Stimulated activated CD4-positive, alpha-beta T cell treated with anti-CD3 and anti-CD28 coated beads, Interleukin-12 subunit alpha, Interleukin-12 subunit beta, amount 100 ng/mL, for 24 hours (primary cell): Measurements from ENCODE around the gene CEP63.
"Not testable (repeated sequence)": the region's sequence is repeated elsewhere in the genome, so short reads cannot be mapped to it uniquely, and the experiment has no call there.

ENCODE experiments used
- DNase-seq, 2 experiments: peaks; one replicate each; pipeline ENCODE4 v3.0.0-alpha.2; 2020; ENCODE audit warnings: low read depth in 2 of 2

The CEP63 gene

GRCh38 chr3:134576426-134576825 lies 90.6 kb downstream of the CEP63 start:
- no peak for DNase-seq

GRCh38 chr3:134576831-134577230 lies 91.0 kb downstream of the CEP63 start:
- no peak for DNase-seq

- no peak for DNase-seq
These were observed 93.3 kb downstream of the CEP63 start for GRCh38 chr3:134579141-134579665.

GRCh38 chr3:134590766-134591165 lies 104.9 kb downstream of the CEP63 start:
- no peak for DNase-seq

- DNase-seq, result no peak
These were observed 106.9 kb downstream of the CEP63 start for GRCh38 chr3:134592806-134593205.

- no peak for DNase-seq
These were observed 108.5 kb downstream of the CEP63 start for GRCh38 chr3:134594331-134594741.

- not testable (repeated sequence) for DNase-seq
These were observed 109.1 kb downstream of the CEP63 start for GRCh38 chr3:134594986-134595385.

- no peak for DNase-seq
These were observed 111.6 kb downstream of the CEP63 start for GRCh38 chr3:134597390-134597970.

GRCh38 chr3:134598763-134599545 lies 113.1 kb downstream of the CEP63 start:
- no peak for DNase-seq

GRCh38 chr3:134600206-134600605 lies 114.3 kb downstream of the CEP63 start:
- DNase-seq, result no peak

GRCh38 chr3:134600685-134601463 lies 115.0 kb downstream of the CEP63 start:
- peak; percentile 29 to 61 for DNase-seq

- no peak for DNase-seq
These were observed 115.9 kb downstream of the CEP63 start for GRCh38 chr3:134601539-134602439.

GRCh38 chr3:134602440-134602814 lies 116.6 kb downstream of the CEP63 start:
- no peak for DNase-seq

GRCh38 chr3:134603480-134603879 lies 117.6 kb downstream of the CEP63 start:
- DNase-seq, result no peak

GRCh38 chr3:134603956-134604355 lies 118.1 kb downstream of the CEP63 start:
- DNase-seq, result no peak

GRCh38 chr3:134605556-134605955 lies 119.7 kb downstream of the CEP63 start:
- no peak for DNase-seq

- DNase-seq, result no peak
These were observed 120.5 kb downstream of the CEP63 start for GRCh38 chr3:134606033-134607025.

- DNase-seq, result no peak
These were observed 121.5 kb downstream of the CEP63 start for GRCh38 chr3:134607054-134608022.
